Measurements from ENCODE around the gene TUBB1. TPM values are rescaled to one million over a fixed set of nuclear protein-coding genes. Genes with fewer than 3 reads are reported as not detected.
A peak's percentile ranks its signal among the peaks of the same experiment; 100 is the strongest.
"Not testable (repeated sequence)": the region's sequence is repeated elsewhere in the genome, so short reads cannot be mapped to it uniquely, and the experiment has no call there.

TUBB1 gene
- polyA plus RNA-seq, 1 donor (not counting 4 experiments of a cell fraction or from before 2014, with no cell fraction given) = 0.03 TPM

DNA sequence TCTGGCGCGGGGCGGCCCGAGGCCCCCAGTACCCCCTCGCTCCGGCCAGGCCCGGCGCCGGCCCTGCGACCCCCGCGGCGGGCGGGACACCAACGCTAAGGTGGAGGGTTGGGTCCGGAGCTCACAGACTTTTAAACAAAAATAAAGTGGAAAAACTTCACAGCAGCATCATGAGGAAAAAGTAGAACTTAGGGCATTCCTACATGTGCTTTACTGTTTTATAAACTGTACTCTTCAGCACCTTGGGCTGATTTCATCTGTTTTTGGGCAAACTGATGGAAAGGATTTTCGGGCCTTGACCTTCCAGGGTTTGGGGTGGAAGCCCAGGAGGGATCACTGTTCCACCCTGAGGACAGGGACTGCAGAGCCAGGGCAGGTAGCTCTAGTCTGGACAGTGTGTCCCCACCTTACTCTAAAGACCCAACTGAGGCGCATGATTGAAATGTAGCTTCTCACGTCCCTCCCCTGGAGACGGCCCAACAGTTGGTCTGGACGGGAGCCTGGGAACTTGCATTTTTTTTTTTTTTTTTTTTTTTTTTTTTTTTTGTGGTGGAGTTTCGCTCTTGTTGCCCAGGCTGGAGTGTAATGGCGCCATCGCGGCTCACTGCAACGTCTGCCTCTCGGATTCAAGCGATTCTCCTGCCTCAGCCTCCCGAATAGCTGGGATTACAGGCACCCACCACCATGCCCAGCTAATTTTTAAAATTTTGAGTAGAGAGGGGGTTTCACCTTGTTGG is 37.4 kb upstream of the TUBB1 start:
- Histone ChIP-seq H3K4me1 (ENCODE audit: control insufficient read depth, extremely low read depth, insufficient read depth, low read length) (peaks cover 6% of the 10 kb centered on the region), H3K9me3 (ENCODE audit: control insufficient read depth, low read depth, low read length) (no peaks in the 10 kb centered on the region), H2AFZ (ENCODE audit: control insufficient read depth, low read length) (no peak overlapping the region), H3K4me3 (ENCODE audit: control insufficient read depth in 2 of 3, extremely low read depth in 1 of 3, insufficient read depth in 2 of 3, low read depth in 1 of 3, low read length in 3 of 3) (peak overlapping the region; percentile 68 to 92 (median 71)), H3K36me3 (ENCODE audit: control insufficient read depth in 2 of 2, extremely low read depth in 1 of 2, insufficient read depth in 2 of 2, low read length in 2 of 2) (peaks cover 4 to 9% of the 10 kb centered on the region in 2 experiments), H3K27me3 (ENCODE audit: control insufficient read depth, extremely low read depth, insufficient read depth, low read length) (no peaks in the 10 kb centered on the region), H3K27ac (ENCODE audit: control insufficient read depth, insufficient read depth, low read length) (peak overlapping the region; percentile 50), H4K20me1 (ENCODE audit: control insufficient read depth, extremely low read depth, insufficient read depth, low read length) (peaks cover 5% of the 10 kb centered on the region), H3K9ac (ENCODE audit: control insufficient read depth, extremely low read depth, insufficient read depth, low read length) (peak overlapping the region; percentile 80), H3K4me2 (ENCODE audit: control insufficient read depth, extremely low read depth, insufficient read depth, low read depth, low read length) (peak overlapping the region; percentile 82), H3K9me1 (ENCODE audit: control insufficient read depth, extremely low read depth, insufficient read depth, low read length) (no peaks in the 10 kb centered on the region), H3K79me2 (ENCODE audit: control insufficient read depth, insufficient read depth, low read length) (peaks cover 45% of the 10 kb centered on the region)
- DNase-seq (ENCODE audit: low read depth, low spot score) (no peak), FAIRE-seq (no peak)
- TF ChIP-seq EZH2 (IDR thresholded peaks at IDR 0.05; ENCODE audit: low read length) = no peak
- TF ChIP-seq, protein P1, sequence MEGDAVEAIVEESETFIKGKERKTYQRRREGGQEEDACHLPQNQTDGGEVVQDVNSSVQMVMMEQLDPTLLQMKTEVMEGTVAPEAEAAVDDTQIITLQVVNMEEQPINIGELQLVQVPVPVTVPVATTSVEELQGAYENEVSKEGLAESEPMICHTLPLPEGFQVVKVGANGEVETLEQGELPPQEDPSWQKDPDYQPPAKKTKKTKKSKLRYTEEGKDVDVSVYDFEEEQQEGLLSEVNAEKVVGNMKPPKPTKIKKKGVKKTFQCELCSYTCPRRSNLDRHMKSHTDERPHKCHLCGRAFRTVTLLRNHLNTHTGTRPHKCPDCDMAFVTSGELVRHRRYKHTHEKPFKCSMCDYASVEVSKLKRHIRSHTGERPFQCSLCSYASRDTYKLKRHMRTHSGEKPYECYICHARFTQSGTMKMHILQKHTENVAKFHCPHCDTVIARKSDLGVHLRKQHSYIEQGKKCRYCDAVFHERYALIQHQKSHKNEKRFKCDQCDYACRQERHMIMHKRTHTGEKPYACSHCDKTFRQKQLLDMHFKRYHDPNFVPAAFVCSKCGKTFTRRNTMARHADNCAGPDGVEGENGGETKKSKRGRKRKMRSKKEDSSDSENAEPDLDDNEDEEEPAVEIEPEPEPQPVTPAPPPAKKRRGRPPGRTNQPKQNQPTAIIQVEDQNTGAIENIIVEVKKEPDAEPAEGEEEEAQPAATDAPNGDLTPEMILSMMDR (optimal IDR thresholded peaks at IDR 0.05 in 1 of 3, IDR thresholded peaks at IDR 0.05 in 1 of 3, conservative IDR thresholded peaks at IDR 0.05 in 1 of 3; ENCODE audit: extremely low read depth in 1 of 3, insufficient read depth in 2 of 3, low read length in 3 of 3) = no peak
- dilution Hi-C loops (cut with MboI; ENCODE audit: extremely low pct_ligation_motif_present, low sequenced_read_pairs) = no loop called here

DNA sequence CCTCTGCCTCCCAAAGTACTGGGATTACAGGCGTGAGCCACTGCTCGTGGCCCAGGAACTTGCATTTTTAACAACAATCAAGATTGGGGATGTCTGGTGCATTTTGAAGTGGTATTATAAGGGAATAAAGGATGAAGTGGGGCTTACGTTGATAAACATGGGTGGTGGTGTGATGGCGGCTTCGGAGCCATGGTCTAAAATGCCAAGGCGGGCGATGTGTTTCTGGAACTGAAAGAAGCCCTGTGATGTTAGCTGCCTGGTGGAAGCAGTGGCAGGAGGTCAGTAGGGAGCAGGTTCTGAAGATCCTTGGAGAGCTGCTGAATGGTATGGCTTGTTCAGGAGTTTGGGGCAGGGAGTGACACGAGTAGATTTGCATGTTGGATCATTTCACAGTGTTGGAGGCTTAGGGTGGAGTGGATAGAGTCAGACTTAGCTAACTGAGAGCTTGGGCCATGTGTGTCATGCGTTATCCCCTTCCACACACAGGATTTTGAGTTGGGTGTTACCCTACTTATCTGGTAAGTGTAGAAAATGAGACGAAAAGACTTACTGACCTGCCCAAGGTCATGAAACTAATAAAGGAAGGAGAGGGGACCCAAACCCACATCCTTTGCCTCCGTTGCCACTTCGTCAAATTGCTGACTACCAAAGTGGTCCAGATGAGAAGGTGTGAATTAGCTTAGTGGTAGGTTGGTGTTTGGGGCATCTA is 36.7 kb upstream of the TUBB1 start:
- no peaks in the 10 kb centered on the region for H3K9me3 ChIP-seq (ENCODE audit: control insufficient read depth, low read depth, low read length)
- H2AFZ ChIP-seq (ENCODE audit: control insufficient read depth, low read length) = no peak overlapping the region
- H3K4me1 ChIP-seq (ENCODE audit: control insufficient read depth, extremely low read depth, insufficient read depth, low read length) = peaks cover 6% of the 10 kb centered on the region
- DNase-seq (ENCODE audit: low read depth, low spot score) (no peak), FAIRE-seq (no peak)
- no peaks in the 10 kb centered on the region for H3K27me3 ChIP-seq (ENCODE audit: control insufficient read depth, extremely low read depth, insufficient read depth, low read length)
- H3K4me3 ChIP-seq (ENCODE audit: control insufficient read depth in 2 of 3, extremely low read depth in 1 of 3, insufficient read depth in 2 of 3, low read depth in 1 of 3, low read length in 3 of 3) = peak overlapping the region in 2 of 3 experiments; percentile 0 to 68
- H3K4me2 ChIP-seq (ENCODE audit: control insufficient read depth, extremely low read depth, insufficient read depth, low read depth, low read length) = peak overlapping the region; percentile 82
- dilution Hi-C loops (cut with MboI; ENCODE audit: extremely low pct_ligation_motif_present, low sequenced_read_pairs) = no loop called here
- peaks cover 5% of the 10 kb centered on the region for H4K20me1 ChIP-seq (ENCODE audit: control insufficient read depth, extremely low read depth, insufficient read depth, low read length)
- TF ChIP-seq, protein P1 (optimal IDR thresholded peaks at IDR 0.05 in 1 of 3, IDR thresholded peaks at IDR 0.05 in 1 of 3, conservative IDR thresholded peaks at IDR 0.05 in 1 of 3; ENCODE audit: extremely low read depth in 1 of 3, insufficient read depth in 2 of 3, low read length in 3 of 3) = no peak
- TF ChIP-seq EZH2 (IDR thresholded peaks at IDR 0.05; ENCODE audit: low read length) = no peak
- peaks cover 8 to 16% of the 10 kb centered on the region in 2 experiments for H3K36me3 ChIP-seq (ENCODE audit: control insufficient read depth in 2 of 2, extremely low read depth in 1 of 2, insufficient read depth in 2 of 2, low read length in 2 of 2)
- H3K79me2 ChIP-seq (ENCODE audit: control insufficient read depth, insufficient read depth, low read length) = peaks cover 45% of the 10 kb centered on the region
- H3K9me1 ChIP-seq (ENCODE audit: control insufficient read depth, extremely low read depth, insufficient read depth, low read length) = no peaks in the 10 kb centered on the region
- H3K27ac ChIP-seq (ENCODE audit: control insufficient read depth, insufficient read depth, low read length) = no peak overlapping the region
- H3K9ac ChIP-seq (ENCODE audit: control insufficient read depth, extremely low read depth, insufficient read depth, low read length) = no peak overlapping the region

DNA sequence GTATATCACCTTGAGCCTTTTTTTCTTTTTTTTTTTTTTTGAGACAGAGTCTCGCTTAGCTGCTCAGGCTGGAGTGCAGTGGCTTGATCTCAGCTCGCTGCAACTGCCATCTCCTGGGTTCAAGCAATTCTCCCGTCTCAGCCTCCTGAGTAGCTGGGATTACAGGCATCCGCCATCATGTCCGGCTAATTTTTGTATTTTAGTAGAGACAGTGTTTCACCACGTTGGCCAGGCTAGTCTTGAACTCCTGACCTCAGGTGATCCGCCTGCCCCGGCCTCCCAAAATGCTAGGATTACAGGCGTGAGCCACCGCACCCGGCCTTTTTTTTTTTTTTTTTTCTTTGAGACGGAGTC is 36.1 kb upstream of the TUBB1 start:
- DNase-seq (ENCODE audit: low read depth, low spot score); H3K9me1 ChIP-seq (ENCODE audit: control insufficient read depth, extremely low read depth, insufficient read depth, low read length); H3K4me2 ChIP-seq (ENCODE audit: control insufficient read depth, extremely low read depth, insufficient read depth, low read depth, low read length); FAIRE-seq; H3K27ac ChIP-seq (ENCODE audit: control insufficient read depth, insufficient read depth, low read length); dilution Hi-C loops (cut with MboI; ENCODE audit: extremely low pct_ligation_motif_present, low sequenced_read_pairs); H4K20me1 ChIP-seq (ENCODE audit: control insufficient read depth, extremely low read depth, insufficient read depth, low read length); H3K27me3 ChIP-seq (ENCODE audit: control insufficient read depth, extremely low read depth, insufficient read depth, low read length); H3K4me3 ChIP-seq (ENCODE audit: control insufficient read depth in 2 of 3, extremely low read depth in 1 of 3, insufficient read depth in 2 of 3, low read depth in 1 of 3, low read length in 3 of 3); H3K4me1 ChIP-seq (ENCODE audit: control insufficient read depth, extremely low read depth, insufficient read depth, low read length); H2AFZ ChIP-seq (ENCODE audit: control insufficient read depth, low read length); H3K9me3 ChIP-seq (ENCODE audit: control insufficient read depth, low read depth, low read length); H3K9ac ChIP-seq (ENCODE audit: control insufficient read depth, extremely low read depth, insufficient read depth, low read length): not testable (repeated sequence)
- H3K36me3 ChIP-seq (ENCODE audit: control insufficient read depth in 2 of 2, extremely low read depth in 1 of 2, insufficient read depth in 2 of 2, low read length in 2 of 2) = peaks cover 13 to 21% of the 10 kb centered on the region in 2 experiments
- peaks cover 45% of the 10 kb centered on the region for H3K79me2 ChIP-seq (ENCODE audit: control insufficient read depth, insufficient read depth, low read length)

Measured in keratinocyte (primary cell).